ENCODE data around the gene HUWE1.

Gene HUWE1

DNA sequence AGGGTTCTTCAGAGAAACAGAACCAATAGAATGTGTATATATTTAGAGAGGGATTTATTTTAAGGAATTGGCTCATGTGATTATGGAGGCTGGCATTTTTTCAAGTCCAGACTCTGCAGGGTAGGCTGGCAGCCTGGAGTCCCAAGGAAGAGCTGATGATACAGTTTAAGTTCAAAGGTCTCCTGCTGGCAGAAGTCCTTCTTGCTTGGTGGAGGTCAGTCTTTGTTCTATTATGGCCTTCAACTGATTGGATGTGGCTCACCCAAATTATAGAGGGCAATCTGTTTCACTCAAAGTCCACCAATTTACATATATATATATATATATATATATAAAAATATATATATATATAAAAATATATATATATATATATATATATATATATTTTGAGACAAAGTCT, 200.2 kb downstream of the HUWE1 start:
- no peak for DNase-seq

DNA sequence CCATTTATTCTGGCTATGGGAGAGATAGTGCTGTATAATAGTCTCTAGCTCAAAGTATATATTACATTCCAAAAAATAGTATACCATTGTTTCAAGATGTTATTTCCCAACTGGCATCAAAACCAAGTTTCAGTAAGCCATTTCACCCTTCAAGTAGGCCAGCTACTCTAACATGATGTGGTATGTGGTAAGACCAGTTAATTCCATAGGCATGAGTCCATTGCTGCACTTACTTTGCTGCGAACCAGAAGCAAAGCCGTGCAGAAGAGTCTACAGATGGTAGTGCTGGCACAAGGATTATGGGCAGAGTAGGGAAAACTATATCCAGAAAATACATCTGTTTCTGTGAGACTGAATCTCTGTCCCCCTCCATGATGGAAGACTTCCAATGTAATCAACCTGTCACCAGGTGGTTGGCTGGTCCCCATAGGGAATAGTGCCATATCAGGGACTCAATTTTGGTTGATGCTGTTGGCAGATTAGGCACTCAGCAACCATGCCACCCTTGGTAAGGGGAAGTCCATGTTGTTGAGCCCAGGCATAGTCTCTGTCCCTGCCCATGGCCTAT, 202.6 kb downstream of the HUWE1 start:
- no peak for DNase-seq

DNA sequence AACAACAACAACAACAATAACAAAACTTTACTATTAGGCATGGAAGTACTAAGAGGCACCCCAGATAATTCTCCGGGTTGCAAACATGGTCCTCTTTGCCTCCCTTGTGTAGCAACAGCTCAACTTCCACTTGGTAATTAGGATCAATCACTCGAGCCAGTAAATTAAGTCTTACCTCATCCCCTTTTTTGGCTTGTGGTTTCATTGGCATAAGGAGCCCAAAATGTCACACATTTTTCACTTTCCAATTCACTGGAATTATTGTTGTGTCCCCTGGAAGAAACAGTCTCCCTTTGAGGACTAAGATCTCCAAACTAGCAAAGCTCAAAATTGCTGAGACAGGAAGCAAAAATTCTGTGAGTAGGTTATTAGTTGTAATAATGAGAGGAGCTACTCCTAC, 203.1 kb downstream of the HUWE1 start:
- no peak for DNase-seq

Data from NCI-H2107 (cell line).